SK-N-SH (cell line): Measurements from ENCODE around the gene ACOXL. TPM values are rescaled to one million over a fixed set of nuclear protein-coding genes. Genes with fewer than 3 reads are reported as not detected.

Experiments
- CTCF ChIA-PET: fragments of 300-600, 350-600 bp; formaldehyde crosslinking; extraction: SDS; loops from one replicate; lab custom pipeline; 2021; lab: Yijun Ruan, JAX
- POLR2A ChIA-PET: fragments of 350-600 bp; sonication (Branson Sonifier 250); formaldehyde crosslinking; extraction: SDS; loops from one replicate; lab custom pipeline; 2020; ENCODE audit warnings: antibody characterized with exemption, inconsistent platforms; lab: Yijun Ruan, JAX
- DNase-seq: peaks from one replicate; pipeline ENCODE4 v3.0.0; 2012
- H2AFZ ChIP-seq: fragments of 200-600 bp; sonication (generic); 2 replicates; pipeline ENCODE4 v1.8.1; 2016; ENCODE audit warnings: antibody characterized with exemption, mild to moderate bottlenecking, low read depth
- H3F3A ChIP-seq: fragments of 200-600 bp; sonication (generic); replicated peaks from 2 replicates; pipeline ENCODE3; 2016; ENCODE audit warnings: antibody characterized with exemption, mild to moderate bottlenecking; ENCODE audit not compliant: insufficient read depth
- H3K27ac ChIP-seq, 2 experiments: fragments of 200-500 bp in 1 of 2; fragments of 200-600 bp in 1 of 2; sonication (Bioruptor generic) in 1 of 2; sonication (generic), shearing (Covaris generic) in 1 of 2; 2 replicates each; pipeline versions ENCODE4 v1.5.1 to v1.6.1; 2014 to 2016; ENCODE audit warnings: low read depth in 2 of 2, inconsistent platforms in 1 of 2, low read length in 1 of 2, mild to moderate bottlenecking in 1 of 2, mixed read lengths in 1 of 2
- H3K27me3 ChIP-seq: fragments of 200-600 bp; sonication (generic), shearing (Covaris generic); 2 replicates; pipeline ENCODE4 v1.6.1; 2016; ENCODE audit warnings: mixed run types; ENCODE audit not compliant: insufficient read depth
- H3K36me3 ChIP-seq, 2 experiments: fragments of 200-500 bp in 1 of 2; fragments of 200-600 bp in 1 of 2; sonication (Bioruptor generic) in 1 of 2; sonication (generic) in 1 of 2; replicated peaks in 1 of 2; 2 replicates each; pipeline versions ENCODE3 to v1.5.1; 2014 to 2016; ENCODE audit warnings: low read length in 1 of 2, mild to moderate bottlenecking in 1 of 2; ENCODE audit not compliant: insufficient read depth in 2 of 2, control insufficient read depth in 1 of 2
- H3K4me1 ChIP-seq, 2 experiments: fragments of 200-500 bp in 1 of 2; fragments of 200-600 bp in 1 of 2; sonication (Bioruptor generic) in 1 of 2; sonication (generic), shearing (Covaris generic) in 1 of 2; 2 replicates each; pipeline versions ENCODE4 v1.5.1 to v1.6.1; 2014 to 2016; ENCODE audit warnings: low read depth in 1 of 2, low read length in 1 of 2, mixed run types in 1 of 2; ENCODE audit not compliant: insufficient read depth in 2 of 2, control insufficient read depth in 1 of 2
- H3K4me2 ChIP-seq: fragments of 200-600 bp; sonication (generic), shearing (Covaris generic); 2 replicates; pipeline ENCODE4 v1.6.1; 2017; ENCODE audit warnings: mixed run types
- H3K4me3 ChIP-seq, 2 experiments: fragments of 200-500 bp in 1 of 2; fragments of 200-600 bp in 1 of 2; sonication (Bioruptor generic) in 1 of 2; sonication (generic), shearing (Covaris generic) in 1 of 2; 2 replicates each; pipeline versions ENCODE4 v1.5.1 to v1.8.1; 2014 to 2016; ENCODE audit warnings: low read depth in 2 of 2, inconsistent platforms in 1 of 2, low read length in 1 of 2, mild to moderate bottlenecking in 1 of 2, mixed read lengths in 1 of 2, moderate library complexity in 1 of 2
- H3K79me2 ChIP-seq: fragments of 200-600 bp; sonication (generic); 2 replicates; pipeline ENCODE4 v1.8.1; 2017; ENCODE audit warnings: mild to moderate bottlenecking; ENCODE audit not compliant: insufficient read depth
- H3K9ac ChIP-seq: fragments of 200-600 bp; sonication (generic); 2 replicates; pipeline ENCODE4 v1.6.1; 2017; ENCODE audit warnings: mixed run types
- H3K9me2 ChIP-seq: fragments of 200-600 bp; sonication (generic); 2 replicates; pipeline ENCODE4 v1.6.1; 2017; ENCODE audit warnings: mixed run types
- H3K9me3 ChIP-seq: fragments of 200-600 bp; sonication (generic); 2 replicates; pipeline ENCODE4 v1.6.1; 2017; ENCODE audit warnings: mixed run types, mild to moderate bottlenecking, moderate library complexity
- H4K20me1 ChIP-seq: fragments of 200-600 bp; sonication (generic); 2 replicates; pipeline ENCODE4 v1.6.1; 2017; ENCODE audit warnings: mild to moderate bottlenecking, mixed run types; ENCODE audit not compliant: insufficient read depth
- CHD2 ChIP-seq: fragments of 150-350 bp; IDR thresholded peaks from 2 replicates; pipeline ENCODE4 v1.6.1; 2018; ENCODE audit warnings: low read length; ENCODE audit not compliant: partially characterized antibody
- ELF1 ChIP-seq: IDR thresholded peaks from 2 replicates; pipeline ENCODE4 v1.4.0; 2012
- EP300 ChIP-seq, 2 experiments: IDR thresholded peaks; 2 replicates each; pipeline versions ENCODE4 v1.4.0 to v1.6.1; 2012; ENCODE audit warnings: borderline replicate concordance in 1 of 2, low read depth in 1 of 2, low read length in 1 of 2
- EZH2phosphoT487 ChIP-seq: fragments of 200-600 bp; sonication (generic); IDR thresholded peaks from 2 replicates; pipeline ENCODE4 v1.6.1; 2017; ENCODE audit warnings: low read depth, mixed run types, mild to moderate bottlenecking, antibody characterized with exemption, moderate library complexity, borderline replicate concordance
- FOXJ3 ChIP-seq: sonication (generic); formaldehyde crosslinking; IDR thresholded peaks from 2 replicates; pipeline ENCODE4 v1.5.1; 2020; ENCODE audit warnings: mild to moderate bottlenecking, missing genetic modification reagents
- FOXM1 ChIP-seq: IDR thresholded peaks from 2 replicates; pipeline ENCODE4 v1.4.0; 2012; ENCODE audit warnings: low read depth, mild to moderate bottlenecking
- GATA2 ChIP-seq: sonication (generic); formaldehyde crosslinking; IDR thresholded peaks from 2 replicates; pipeline ENCODE4 v1.5.0; 2020; ENCODE audit warnings: mild to moderate bottlenecking, missing genetic modification reagents
- JUND ChIP-seq: IDR thresholded peaks from 2 replicates; pipeline ENCODE4 v1.4.0; 2012
- MAX ChIP-seq: IDR thresholded peaks from 2 replicates; pipeline ENCODE4 v1.4.0; 2012; ENCODE audit warnings: low read depth
- NRF1 ChIP-seq: IDR thresholded peaks from 2 replicates; pipeline ENCODE4 v1.6.1; 2012; ENCODE audit warnings: low read depth, mild to moderate bottlenecking, low read length
- SMC3 ChIP-seq: IDR thresholded peaks from 2 replicates; pipeline ENCODE4 v1.6.1; 2012; ENCODE audit warnings: low read depth, low read length, improper control_type of control experiment
- TAF1 ChIP-seq: IDR thresholded peaks from 2 replicates; pipeline ENCODE4 v1.6.1; 2012; ENCODE audit warnings: low read depth, mild to moderate bottlenecking, low read length, moderate library complexity, borderline replicate concordance
- TEAD4 ChIP-seq: IDR thresholded peaks from 2 replicates; pipeline ENCODE4 v1.4.0; 2012; ENCODE audit warnings: mild to moderate bottlenecking, borderline replicate concordance; ENCODE audit not compliant: insufficient read depth
- USF2 ChIP-seq: fragments of 150-350 bp; IDR thresholded peaks from 2 replicates; pipeline ENCODE4 v1.6.1; 2017; ENCODE audit warnings: antibody characterized with exemption, low read length, low read depth, borderline replicate concordance
- WGBS: methylation state at CpG from one replicate; pipeline ENCODE4 v1.1.6; 2017; ENCODE audit warnings: low lambda C conversion rate; 5-methylcytosine and 5-hydroxymethylcytosine counted together
- polyA plus RNA-seq, 3 experiments: library from polyadenylated mRNA; depleted of rRNA; stranded (reverse); fragments of >200 nt; gene quantifications; 2 replicates each; pipeline ENCODE4 v1.2.3, GENCODE V29; 2012
- TF ChIP-seq, protein P1 (sequence below): fragments of 150-350 bp; IDR thresholded peaks from 2 replicates; pipeline ENCODE4 v1.6.1; 2016; ENCODE audit warnings: mild to moderate bottlenecking, low read depth, low read length

The ACOXL gene
- polyA plus RNA-seq, 1 of the 3 experiments (the other 2 are of a cell fraction), result not detected

DNA sequence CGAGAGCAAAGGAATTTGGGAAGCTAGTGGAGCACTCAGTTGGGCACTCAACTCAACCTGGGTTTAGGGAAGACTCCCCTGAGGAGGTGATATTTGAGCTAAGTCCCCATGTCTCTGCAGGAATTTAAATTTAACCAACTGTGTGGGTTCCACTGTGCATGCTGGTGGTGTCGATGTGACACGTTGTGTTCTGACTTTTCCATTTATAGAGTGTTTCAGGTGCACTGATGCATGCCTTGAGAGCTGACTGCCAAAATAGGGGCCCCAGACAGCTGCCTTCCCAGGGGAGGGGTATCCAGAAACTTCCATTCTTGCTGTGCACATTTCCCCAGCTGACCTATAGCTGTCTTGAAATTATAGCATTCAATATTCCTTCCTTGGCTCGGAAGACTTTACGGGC lies 324.7 kb downstream of the ACOXL start:
- Histone ChIP-seq H3K9me2 (no peaks in the 10 kb centered on the region), H3K4me2 (no peak overlapping the region), H4K20me1 (no peaks in the 10 kb centered on the region), H3K36me3 (no peaks in the 10 kb centered on the region), H3K4me1 (no peaks in the 10 kb centered on the region), H3K9me3 (no peaks in the 10 kb centered on the region), H3K27me3 (peaks cover 7% of the 10 kb centered on the region; the same call in 1 of the 2 replicates), H3K27ac (no peak overlapping the region), H3K79me2 (no peaks in the 10 kb centered on the region), H3F3A (no peaks in the 10 kb centered on the region), H2AFZ (no peak overlapping the region), H3K9ac (no peak overlapping the region), H3K4me3 (no peak overlapping the region)
- WGBS, result 63% methylated on average over 5 of the region's 5 CpGs
- CTCF ChIA-PET, result interaction anchor here (0.6 kb wide), 1 partner anchor 17 kb away, joined by 3 read pairs; no protein-coding TSS in a partner anchor
- DNase-seq, result no peak
- TF ChIP-seq SMC3, result no peak
- no peak for TF ChIP-seq MAX
- TF ChIP-seq FOXJ3, result no peak
- TF ChIP-seq USF2, result no peak
- no peak for TF ChIP-seq TEAD4
- TF ChIP-seq GATA2 (CRISPR knock-in tag), result no peak
- POLR2A ChIA-PET, result no interaction called here

- ChIA-PET POLR2A (no interaction called here), CTCF (no interaction called here)
- H3K9me3 ChIP-seq, result no peaks in the 10 kb centered on the region
- H3K4me3 ChIP-seq, result no peak overlapping the region
- 0 out of 2 replicates have a peak, but pooled peaks cover 5% of the 10 kb centered on the region for H3K9me2 ChIP-seq
- 66% methylated on average over 9 of the region's 9 CpGs for WGBS
- DNase-seq, result no peak
- no peaks in the 10 kb centered on the region for H3K4me1 ChIP-seq
- H3K79me2 ChIP-seq, result no peaks in the 10 kb centered on the region
- H3K27ac ChIP-seq, result no peak overlapping the region
- H3K27me3 ChIP-seq, result peaks cover 7% of the 10 kb centered on the region; the same call in 1 of the 2 replicates
- H3K4me2 ChIP-seq, result no peak overlapping the region
- H3K36me3 ChIP-seq, result no peaks in the 10 kb centered on the region
- no peak for TF ChIP-seq NRF1
- TF ChIP-seq, protein P1, sequence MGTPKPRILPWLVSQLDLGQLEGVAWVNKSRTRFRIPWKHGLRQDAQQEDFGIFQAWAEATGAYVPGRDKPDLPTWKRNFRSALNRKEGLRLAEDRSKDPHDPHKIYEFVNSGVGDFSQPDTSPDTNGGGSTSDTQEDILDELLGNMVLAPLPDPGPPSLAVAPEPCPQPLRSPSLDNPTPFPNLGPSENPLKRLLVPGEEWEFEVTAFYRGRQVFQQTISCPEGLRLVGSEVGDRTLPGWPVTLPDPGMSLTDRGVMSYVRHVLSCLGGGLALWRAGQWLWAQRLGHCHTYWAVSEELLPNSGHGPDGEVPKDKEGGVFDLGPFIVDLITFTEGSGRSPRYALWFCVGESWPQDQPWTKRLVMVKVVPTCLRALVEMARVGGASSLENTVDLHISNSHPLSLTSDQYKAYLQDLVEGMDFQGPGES, result no peak
- H4K20me1 ChIP-seq, result no peaks in the 10 kb centered on the region
- H3F3A ChIP-seq, result no peaks in the 10 kb centered on the region
- no peak overlapping the region for H2AFZ ChIP-seq
- no peak overlapping the region for H3K9ac ChIP-seq
These were observed 325.3 kb downstream of the ACOXL start for GRCh38 chr2:111057721-111058120.

DNA sequence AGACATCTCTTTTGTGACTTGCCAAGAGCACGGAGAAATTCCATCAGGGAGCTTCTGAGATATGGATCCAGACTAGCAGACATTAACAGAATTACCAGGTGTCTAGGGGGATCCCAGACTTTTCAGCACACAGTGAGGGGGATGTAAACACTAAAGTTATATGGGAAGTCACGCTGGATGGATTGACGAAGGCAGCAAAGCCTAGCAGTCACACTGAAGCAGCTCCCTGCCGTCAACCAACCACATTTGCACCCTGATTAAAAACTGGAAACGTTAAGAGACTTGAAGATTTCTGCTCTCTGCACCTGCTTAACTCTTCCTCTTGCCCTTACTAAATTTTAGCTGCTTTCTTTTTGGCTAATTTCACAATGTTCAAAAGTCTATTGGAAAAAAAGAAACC lies 325.9 kb downstream of the ACOXL start:
- 28% methylated on average over 5 of the region's 5 CpGs for WGBS
- Histone ChIP-seq H3K27ac (no peak overlapping the region), H3K36me3 (no peaks in the 10 kb centered on the region), H3K9me2 (0 out of 2 replicates have a peak, but pooled peaks cover 5% of the 10 kb centered on the region), H4K20me1 (no peaks in the 10 kb centered on the region), H3K4me2 (no peak overlapping the region), H3K9ac (no peak overlapping the region), H3K27me3 (0 out of 2 replicates have a peak, but pooled peaks cover 7% of the 10 kb centered on the region), H3K79me2 (no peaks in the 10 kb centered on the region), H3K4me1 (no peaks in the 10 kb centered on the region), H3K4me3 (no peak overlapping the region), H3K9me3 (no peaks in the 10 kb centered on the region), H2AFZ (no peak overlapping the region), H3F3A (no peaks in the 10 kb centered on the region)
- TF ChIP-seq EP300 (IDR thresholded peaks at IDR 0.05; ENCODE audit: borderline replicate concordance in 1 of 2, low read depth in 1 of 2, low read length in 1 of 2) (no peak), MAX (no peak), CHD2 (no peak), FOXM1 (no peak), EZH2phosphoT487 (no peak), TAF1 (no peak), JUND (no peak), ELF1 (no peak), FOXJ3 (no peak)
- TF ChIP-seq, protein P1, result no peak
- ChIA-PET POLR2A (interaction anchor here (0.7 kb wide), 1 partner anchor 8 kb away, joined by 3 read pairs; no protein-coding TSS in a partner anchor), CTCF (no interaction called here)
- DNase-seq, result no peak
